ENCODE data around the gene NFX1.

DNA sequence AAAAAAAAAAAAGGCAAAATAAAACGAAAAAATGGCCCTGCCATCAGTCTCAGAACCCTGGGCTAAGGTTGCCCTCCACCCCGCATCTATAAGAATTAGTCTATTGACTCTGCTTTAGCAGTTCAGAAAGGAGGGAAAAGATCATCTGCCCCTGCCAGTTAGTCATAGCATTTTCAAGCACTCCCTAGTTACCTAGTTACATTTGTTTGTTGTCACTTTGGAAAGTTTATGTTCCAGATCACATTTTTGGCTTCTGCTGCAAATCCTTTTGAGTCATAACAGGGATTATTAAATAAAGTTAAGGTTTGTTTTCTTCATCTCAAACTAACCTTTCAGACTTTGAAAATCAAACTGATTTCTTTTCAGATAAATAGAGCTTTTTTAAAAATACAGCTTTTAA is 60.0 kb downstream of the NFX1 start:
- TF ChIP-seq, protein P1, sequence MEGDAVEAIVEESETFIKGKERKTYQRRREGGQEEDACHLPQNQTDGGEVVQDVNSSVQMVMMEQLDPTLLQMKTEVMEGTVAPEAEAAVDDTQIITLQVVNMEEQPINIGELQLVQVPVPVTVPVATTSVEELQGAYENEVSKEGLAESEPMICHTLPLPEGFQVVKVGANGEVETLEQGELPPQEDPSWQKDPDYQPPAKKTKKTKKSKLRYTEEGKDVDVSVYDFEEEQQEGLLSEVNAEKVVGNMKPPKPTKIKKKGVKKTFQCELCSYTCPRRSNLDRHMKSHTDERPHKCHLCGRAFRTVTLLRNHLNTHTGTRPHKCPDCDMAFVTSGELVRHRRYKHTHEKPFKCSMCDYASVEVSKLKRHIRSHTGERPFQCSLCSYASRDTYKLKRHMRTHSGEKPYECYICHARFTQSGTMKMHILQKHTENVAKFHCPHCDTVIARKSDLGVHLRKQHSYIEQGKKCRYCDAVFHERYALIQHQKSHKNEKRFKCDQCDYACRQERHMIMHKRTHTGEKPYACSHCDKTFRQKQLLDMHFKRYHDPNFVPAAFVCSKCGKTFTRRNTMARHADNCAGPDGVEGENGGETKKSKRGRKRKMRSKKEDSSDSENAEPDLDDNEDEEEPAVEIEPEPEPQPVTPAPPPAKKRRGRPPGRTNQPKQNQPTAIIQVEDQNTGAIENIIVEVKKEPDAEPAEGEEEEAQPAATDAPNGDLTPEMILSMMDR (conservative IDR thresholded peaks at IDR 0.05 in 1 of 2, IDR thresholded peaks at IDR 0.05 in 1 of 2; ENCODE audit: low read depth in 1 of 2, low read length in 2 of 2), result no peak
- TF ChIP-seq EZH2 (IDR thresholded peaks at IDR 0.05; ENCODE audit: low read length, missing control alignments), result no peak

Measured in fibroblast of lung (primary cell).